GM19238 (cell line): Measurements from ENCODE around the gene MECP2.
A peak's percentile ranks its signal among the peaks of the same experiment; 100 is the strongest.
"Not testable (repeated sequence)": the region's sequence is repeated elsewhere in the genome, so short reads cannot be mapped to it uniquely, and the experiment has no call there.

Experiments
- DNase-seq: peaks from one replicate; pipeline ENCODE4 v3.0.0; 2011; ENCODE audit warnings: low spot score; ENCODE audit not compliant: insufficient read length

The MECP2 gene

DNA sequence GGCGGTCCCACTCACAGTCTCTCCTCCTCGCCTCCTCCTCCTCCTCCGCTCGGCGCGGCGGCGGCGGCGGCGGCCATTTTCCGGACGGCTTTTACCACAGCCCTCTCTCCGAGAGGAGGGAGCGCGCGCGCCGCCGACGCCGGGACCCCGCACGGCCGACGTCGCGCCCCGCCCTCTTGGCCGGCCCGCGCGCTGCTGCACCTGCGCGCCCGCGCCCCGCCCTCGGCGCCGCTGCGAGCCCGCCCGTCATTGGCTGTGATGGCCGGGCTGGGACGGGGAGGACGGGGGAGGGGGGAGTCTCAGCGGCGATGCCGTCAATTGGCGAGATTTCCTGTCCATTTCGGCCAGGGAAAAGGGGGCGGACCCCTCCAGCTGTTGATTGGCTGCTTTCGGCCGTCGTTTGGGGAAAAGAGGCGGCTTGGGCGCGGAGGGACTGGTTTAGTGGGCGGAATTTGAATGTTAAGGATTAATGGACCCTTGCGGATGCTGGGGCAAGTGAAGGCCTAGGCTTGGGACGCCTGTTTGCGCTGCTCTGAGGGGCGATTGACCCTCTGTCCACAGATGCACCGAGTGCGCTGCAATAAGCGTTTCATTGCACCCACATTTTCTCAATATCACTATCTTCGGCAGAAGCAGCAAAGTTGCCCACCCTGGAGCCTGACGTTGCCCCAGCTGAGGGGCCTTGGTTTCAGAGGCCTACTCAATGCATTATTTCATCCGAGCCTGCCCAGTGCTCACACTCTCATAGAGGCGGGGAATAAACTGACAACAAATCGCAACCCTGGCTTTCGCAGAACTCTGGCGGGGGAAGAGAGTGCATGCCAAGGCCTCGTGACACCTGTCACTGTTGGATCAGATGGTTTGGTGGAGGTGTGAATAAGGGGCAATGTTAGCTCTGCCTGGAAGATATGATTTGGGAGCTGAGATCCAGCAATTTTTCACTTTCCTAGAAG, at the start of gene MECP2:
TSS of gene MECP2 (minus strand) at position 129 of the 953 bp plus-strand sequence.
- peak; percentile 89 for DNase-seq

DNA sequence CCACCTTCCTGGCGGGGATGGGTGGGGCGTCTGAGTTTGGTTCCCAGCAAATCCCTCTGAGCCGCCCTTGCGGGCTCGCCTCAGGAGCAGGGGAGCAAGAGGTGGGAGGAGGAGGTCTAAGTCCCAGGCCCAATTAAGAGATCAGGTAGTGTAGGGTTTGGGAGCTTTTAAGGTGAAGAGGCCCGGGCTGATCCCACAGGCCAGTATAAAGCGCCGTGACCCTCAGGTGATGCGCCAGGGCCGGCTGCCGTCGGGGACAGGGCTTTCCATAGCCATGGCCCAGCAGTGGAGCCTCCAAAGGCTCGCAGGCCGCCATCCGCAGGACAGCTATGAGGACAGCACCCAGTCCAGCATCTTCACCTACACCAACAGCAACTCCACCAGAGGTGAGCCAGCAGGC, 46.5 kb upstream of the MECP2 start, which contains the start of gene OPN1LW:
TSS of gene OPN1LW (plus strand) at position 234 of the 400 bp plus-strand sequence. CDS start at position 275, 41 bp downstream.
- not testable (repeated sequence) for DNase-seq

DNA sequence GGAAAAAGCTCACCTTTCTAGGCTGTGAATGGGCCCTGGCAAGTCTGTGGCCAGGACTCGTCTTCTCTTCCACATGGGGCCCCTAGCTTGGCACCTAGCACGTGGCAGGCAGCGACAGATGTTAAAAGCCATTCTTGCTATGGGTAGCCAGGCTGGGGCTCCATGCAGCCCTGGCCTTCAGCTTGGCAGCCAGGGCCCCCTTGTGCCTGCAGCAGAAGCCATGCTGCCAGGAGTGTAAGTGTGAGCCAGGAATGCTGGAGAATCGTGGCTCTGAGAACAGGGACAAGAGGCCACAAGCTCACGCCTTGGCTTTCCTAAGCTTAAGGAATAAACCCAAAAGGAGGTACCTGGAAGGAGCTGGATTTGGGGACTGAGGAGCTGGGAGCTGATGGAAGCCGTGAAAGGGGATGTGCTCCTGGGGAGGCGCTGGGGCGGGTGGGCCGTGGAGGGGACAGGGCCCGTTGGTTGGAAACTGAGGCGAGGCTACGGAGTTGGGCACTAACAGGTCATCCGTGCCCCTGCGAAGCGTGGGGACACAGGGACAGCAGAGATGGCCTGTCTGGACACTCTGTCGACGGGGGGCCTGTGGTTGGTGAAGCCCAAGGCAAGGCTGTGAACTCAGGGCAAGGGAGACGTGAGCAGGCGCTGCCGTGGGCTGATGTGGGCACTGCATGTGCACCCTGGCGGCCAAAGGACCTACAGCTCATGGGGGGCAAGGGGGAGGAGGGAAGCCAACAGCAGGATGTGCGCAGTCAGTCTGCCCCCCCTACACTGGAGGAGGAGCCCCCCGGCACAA, 45.6 kb upstream of the MECP2 start:
- DNase-seq = no peak

DNA sequence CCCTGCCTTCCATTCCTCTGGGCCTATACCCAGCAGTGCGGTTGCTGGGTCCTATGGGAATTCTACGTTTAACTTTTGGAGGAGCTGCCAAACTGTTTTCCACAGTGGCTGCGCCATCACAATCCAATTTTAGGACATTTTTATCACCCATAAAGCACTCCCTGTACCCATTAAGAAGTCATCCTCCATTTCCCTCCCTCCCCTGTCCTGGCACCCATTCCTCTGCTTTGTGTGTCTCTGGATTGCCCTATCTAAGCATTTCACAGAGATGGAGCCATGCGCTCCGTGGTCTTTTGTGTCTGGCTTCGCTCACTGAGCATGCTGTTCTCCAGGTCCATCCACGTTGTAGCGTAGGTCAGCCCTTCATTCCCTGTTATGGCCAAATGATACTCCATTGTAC, 44.9 kb upstream of the MECP2 start:
- DNase-seq = no peak

DNA sequence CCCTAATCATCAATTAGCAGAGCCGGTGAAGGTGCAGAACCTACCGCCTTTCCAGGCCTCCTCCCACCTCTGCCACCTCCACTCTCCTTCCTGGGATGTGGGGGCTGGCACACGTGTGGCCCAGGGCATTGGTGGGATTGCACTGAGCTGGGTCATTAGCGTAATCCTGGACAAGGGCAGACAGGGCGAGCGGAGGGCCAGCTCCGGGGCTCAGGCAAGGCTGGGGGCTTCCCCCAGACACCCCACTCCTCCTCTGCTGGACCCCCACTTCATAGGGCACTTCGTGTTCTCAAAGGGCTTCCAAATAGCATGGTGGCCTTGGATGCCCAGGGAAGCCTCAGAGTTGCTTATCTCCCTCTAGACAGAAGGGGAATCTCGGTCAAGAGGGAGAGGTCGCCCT, 43.2 kb upstream of the MECP2 start:
- no peak for DNase-seq

DNA sequence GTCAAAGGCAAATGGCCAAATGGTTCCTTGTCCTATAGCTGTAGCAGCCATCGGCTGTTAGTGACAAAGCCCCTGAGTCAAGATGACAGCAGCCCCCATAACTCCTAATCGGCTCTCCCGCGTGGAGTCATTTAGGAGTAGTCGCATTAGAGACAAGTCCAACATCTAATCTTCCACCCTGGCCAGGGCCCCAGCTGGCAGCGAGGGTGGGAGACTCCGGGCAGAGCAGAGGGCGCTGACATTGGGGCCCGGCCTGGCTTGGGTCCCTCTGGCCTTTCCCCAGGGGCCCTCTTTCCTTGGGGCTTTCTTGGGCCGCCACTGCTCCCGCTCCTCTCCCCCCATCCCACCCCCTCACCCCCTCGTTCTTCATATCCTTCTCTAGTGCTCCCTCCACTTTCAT, 42.7 kb upstream of the MECP2 start:
- no peak for DNase-seq

DNA sequence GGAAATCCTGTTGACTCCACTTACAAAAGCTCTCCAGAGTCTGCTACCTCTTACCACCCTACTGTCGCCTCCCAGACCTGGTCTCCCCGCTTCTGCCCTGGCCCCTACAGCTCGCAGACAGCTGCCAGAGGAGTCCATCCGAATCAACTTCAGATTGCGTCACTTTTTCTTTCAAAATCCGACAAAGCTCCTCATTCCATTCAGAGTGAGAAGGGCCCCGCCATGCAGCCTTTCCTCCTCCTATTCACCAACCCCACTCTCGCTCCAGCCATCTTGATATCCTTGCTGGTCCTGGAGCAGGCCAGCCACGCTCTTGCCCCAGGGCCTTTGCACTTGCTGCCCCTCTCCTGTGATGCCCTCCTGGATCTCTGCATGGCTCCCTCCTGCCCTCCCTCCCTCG, 41.3 kb upstream of the MECP2 start:
- no peak for DNase-seq

GRCh38 chrX:154136627-154137161, 39.2 kb upstream of the MECP2 start:
- DNase-seq = peak; percentile 48

- no peak for DNase-seq
These were observed 38.1 kb upstream of the MECP2 start for GRCh38 chrX:154135458-154136229.

- no peak for DNase-seq
These were observed 34.8 kb upstream of the MECP2 start for GRCh38 chrX:154132366-154132765.

- no peak for DNase-seq
These were observed 34.4 kb upstream of the MECP2 start for GRCh38 chrX:154131955-154132354.

DNA sequence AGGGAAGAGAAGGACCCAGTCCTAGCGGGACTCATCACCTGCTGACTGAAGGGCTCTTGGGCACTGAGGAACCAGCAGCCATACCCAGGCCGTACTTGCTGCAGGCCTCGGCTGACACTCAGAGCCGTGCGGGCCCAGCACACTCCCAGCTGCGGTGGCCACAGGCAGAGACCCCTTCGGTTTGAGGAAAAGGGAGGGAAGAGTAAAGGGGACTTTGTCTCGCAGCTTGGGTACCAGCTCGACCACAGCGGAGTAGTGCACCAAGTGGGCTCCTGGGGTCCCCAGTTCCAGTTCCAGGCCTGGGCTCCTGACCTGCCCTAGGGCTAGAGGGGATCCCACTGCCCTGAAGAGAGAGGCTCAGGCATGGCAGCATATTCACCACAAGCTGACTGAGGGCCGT, 28.6 kb upstream of the MECP2 start:
- no peak for DNase-seq

DNA sequence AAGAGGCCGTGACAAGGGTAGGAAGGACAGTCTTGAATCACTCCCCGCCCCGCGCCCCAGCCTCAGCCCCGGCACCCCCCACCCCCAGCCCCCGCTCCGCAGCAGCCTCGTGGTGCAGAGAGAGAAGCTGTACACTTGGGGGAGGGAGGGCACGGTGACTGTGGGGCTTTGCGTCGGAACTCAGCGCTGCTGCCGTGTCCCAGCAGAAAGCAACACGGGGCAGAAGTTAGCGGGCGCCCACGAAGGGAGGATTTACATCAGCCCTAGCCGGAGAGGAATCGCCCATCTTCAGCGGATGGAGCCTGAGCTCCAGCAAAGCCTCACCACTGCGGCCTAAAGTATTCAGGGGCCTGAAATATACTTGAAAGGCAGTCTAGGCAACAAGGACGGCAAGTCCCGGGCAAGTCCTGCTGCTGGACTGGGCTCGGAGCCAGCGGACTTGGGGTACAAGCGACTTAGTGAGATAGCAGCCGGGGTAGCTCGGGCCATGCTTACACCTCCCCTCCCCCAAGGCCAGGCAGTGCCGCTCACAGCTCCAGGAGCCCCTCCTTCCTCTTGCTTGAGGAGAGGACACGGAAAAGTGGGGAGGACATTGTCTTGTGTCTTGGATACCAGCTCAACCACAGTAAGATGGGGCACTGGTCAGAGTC, 28.0 kb upstream of the MECP2 start:
- DNase-seq = no peak

GRCh38 chrX:154123241-154124219, 26.0 kb upstream of the MECP2 start:
- no peak for DNase-seq

- DNase-seq = no peak
These were observed 24.4 kb upstream of the MECP2 start for GRCh38 chrX:154121961-154122360.

DNA sequence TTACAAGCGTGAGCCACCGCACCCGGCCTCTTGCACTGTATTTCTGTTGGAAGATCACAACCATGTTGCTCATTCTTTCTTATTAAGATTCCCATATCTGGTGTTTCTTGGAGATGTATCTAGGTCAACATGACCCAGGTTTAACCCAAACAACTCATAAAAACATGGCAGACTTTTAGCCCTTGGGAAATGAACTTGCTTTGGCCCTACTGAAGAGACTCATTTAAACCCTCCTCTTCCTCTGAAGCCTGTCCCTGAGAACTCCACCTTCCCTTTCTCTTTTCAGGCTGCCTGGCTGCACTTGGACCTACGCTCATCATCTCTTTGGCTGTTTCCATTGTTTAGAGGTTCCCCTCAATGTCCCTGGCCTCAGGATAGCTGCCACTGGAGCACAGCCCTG, 23.7 kb upstream of the MECP2 start:
- no peak for DNase-seq

GRCh38 chrX:154120567-154120966, 23.1 kb upstream of the MECP2 start:
- no peak for DNase-seq

DNA sequence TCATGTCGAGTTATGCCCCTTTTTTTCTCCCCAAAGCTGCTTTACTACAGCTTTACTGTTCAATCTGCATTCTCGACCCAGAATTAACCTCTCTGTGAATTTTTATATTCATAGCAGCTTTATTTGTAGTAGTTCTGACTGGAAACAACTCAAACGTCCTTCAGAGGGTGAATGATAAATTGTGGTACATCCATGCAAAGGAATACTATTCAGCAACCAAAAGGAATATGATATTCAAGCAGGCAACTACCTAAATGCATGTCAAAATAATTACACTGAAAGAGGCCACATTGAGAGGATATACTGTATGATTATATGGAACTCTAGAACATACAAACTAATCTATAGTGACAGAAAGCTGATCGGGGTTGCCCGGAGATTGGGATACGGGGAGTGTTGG, 20.0 kb upstream of the MECP2 start:
- DNase-seq = no peak

DNA sequence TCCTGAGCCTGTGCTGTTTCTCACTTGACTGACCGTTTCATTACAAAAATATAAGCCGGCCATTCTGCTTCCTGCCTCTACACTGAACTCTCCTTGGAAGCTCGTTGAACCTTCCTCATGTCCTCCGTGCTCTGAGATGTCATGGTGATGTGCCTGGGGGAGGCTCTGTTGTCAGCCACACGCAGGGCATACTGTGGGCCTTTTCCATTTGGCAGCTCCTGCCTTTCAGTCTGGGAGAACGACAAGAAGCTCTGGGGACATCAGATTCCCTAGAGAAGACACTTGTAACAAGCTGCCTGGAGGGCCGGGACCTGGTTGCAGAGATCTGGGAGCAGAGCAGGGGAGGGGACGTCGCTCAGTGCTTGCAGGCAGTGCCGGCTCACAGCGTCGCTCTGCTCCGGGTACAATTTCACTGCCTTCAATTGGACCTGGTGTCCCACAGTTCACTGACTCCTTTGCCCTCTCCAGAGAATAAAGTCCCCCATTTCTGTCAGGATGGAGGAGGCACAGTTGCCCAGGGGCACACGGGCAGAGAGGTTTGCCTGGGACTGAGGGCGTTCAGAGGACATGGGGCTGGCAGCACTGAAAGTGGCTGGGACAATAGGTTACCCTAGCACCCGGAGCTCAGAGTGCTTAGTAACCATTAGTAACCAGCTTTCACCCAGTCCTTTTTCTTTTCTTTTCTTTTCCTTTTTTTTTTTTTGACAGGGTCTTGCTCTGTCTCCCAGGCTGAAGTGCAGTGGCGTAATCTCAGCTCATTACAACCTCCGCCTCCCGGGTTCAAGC, 19.1 kb upstream of the MECP2 start:
- no peak for DNase-seq
